ENCODE measurements around the gene INTS6.

- no peak for TF ChIP-seq CTCF (IDR thresholded peaks at IDR 0.05)
- no peak for TF ChIP-seq POLR2AphosphoS5 (IDR thresholded peaks at IDR 0.05)
- no peak for TF ChIP-seq POLR2A (IDR thresholded peaks at IDR 0.05)
Observed at GRCh38 chr13:51444922-51445321, 7.9 kb downstream of the INTS6 start.
